Natural killer cell (primary cell): ENCODE measurements around the gene KRT37. TPM values are rescaled to one million over a fixed set of nuclear protein-coding genes. Genes with fewer than 3 reads are reported as not detected.

Experiments used
- ATAC-seq, 3 donors: fragments of 150-1000 bp in 2 of 3; fragments of 200-7000 bp in 1 of 3; cut with Tn5 transposase; 1 replicate in 1 of 3; 2 replicates in 2 of 3; pipeline ENCODE4 v1.10.0; 2021; ENCODE audit warnings: mild to moderate bottlenecking in 2 of 3, moderate library complexity in 2 of 3
- DNase-seq, 2 donors: peaks; one replicate each; pipeline versions ENCODE4 v3.0.0 to v3.0.0-alpha.2; 2013 to 2021; ENCODE audit warnings: mixed read lengths in 1 of 2
- H3K27ac ChIP-seq: one replicate; pipeline ENCODE4 v1.5.1; 2013; ENCODE audit warnings: mild to moderate bottlenecking, low read length
- H3K27me3 ChIP-seq: one replicate; pipeline ENCODE4 v1.6.1; 2013; ENCODE audit warnings: low read length; ENCODE audit not compliant: control insufficient read depth, insufficient read depth
- H3K36me3 ChIP-seq: one replicate; pipeline ENCODE4 v1.6.1; 2013; ENCODE audit warnings: low read length; ENCODE audit not compliant: control insufficient read depth, insufficient read depth
- H3K4me1 ChIP-seq: one replicate; pipeline ENCODE4 v1.6.1; 2013; ENCODE audit warnings: low read length; ENCODE audit not compliant: control insufficient read depth, insufficient read depth
- H3K4me3 ChIP-seq: one replicate; pipeline ENCODE4 v1.5.1; 2013; ENCODE audit warnings: low read length
- H3K9me3 ChIP-seq: one replicate; pipeline ENCODE4 v1.6.1; 2013; ENCODE audit warnings: low read length; ENCODE audit not compliant: control insufficient read depth, insufficient read depth
- H3K27ac Mint-ChIP-seq, 2 donors: one replicate each; pipeline ENCODE4 v1.8.0; 2022; ENCODE audit warnings: mild to moderate bottlenecking in 2 of 2, mixed read lengths in 2 of 2, moderate library complexity in 1 of 2
- H3K27me3 Mint-ChIP-seq, 2 donors: one replicate each; pipeline ENCODE4 v1.8.0; 2022; ENCODE audit warnings: low read depth in 2 of 2, mixed read lengths in 2 of 2
- H3K36me3 Mint-ChIP-seq: one replicate; pipeline ENCODE4 v1.8.0; 2022; ENCODE audit warnings: mixed read lengths
- H3K4me1 Mint-ChIP-seq, 2 donors: one replicate each; pipeline ENCODE4 v1.8.0; 2022; ENCODE audit warnings: mixed read lengths in 2 of 2
- H3K4me3 Mint-ChIP-seq: one replicate; pipeline ENCODE4 v1.8.0; 2022; ENCODE audit warnings: mild to moderate bottlenecking, moderate library complexity, mixed read lengths
- H3K9me3 Mint-ChIP-seq, 2 donors: one replicate each; pipeline ENCODE4 v1.8.0; 2022; ENCODE audit warnings: mixed read lengths in 2 of 2
- CTCF ChIP-seq: fragments of 200-600 bp; IDR thresholded peaks from one replicate; pipeline ENCODE4 v1.8.0; 2022; ENCODE audit warnings: antibody characterized with exemption
- WGBS: methylation state at CpG from one replicate; pipeline ENCODE4 v1.1.7; 2013; ENCODE audit warnings: missing lambda C conversion rate; ENCODE audit not compliant: insufficient coverage; 5-methylcytosine and 5-hydroxymethylcytosine counted together
- intact Hi-C: fragments of 100-400 bp; cut with micrococcal nuclease; formaldehyde crosslinking; loops from one replicate; pipeline ENCODE4 v1.14.2; 2022
- total RNA-seq, 4 donors: library from RNA; stranded (reverse); fragments of 120-200 nt in 1 of 4; gene quantifications; one replicate each; pipeline versions ENCODE4 v1.2.3 to v1.2.4, GENCODE V29; 2013 to 2022

Gene KRT37
- total RNA-seq, 3 donors from 2014 or later (not counting 1 experiment from before 2014, with no cell fraction given) = not detected

DNA sequence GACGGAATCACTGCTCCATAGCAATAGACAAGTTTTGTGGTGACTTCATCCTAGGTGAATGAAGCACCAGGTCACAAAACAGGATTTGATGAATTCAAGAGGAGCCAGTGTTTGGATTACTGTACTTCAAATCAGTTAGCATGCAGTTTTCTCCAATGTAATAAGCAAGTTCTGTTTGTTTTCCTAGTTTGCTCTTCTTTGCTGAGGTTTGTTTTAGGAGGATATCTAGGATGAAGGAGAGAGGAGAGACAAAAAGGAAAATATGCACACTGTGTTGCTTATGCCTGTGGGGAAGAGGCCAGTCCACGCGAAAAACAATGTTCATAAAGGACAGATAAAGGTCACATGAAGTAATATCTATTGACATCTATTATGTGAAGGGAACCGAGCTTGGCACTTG, 9.0 kb downstream of the KRT37 start:
- no peak overlapping the region for H3K4me3 ChIP-seq
- ATAC-seq (no peak), DNase-seq (no peak)
- peaks cover 13% of the 10 kb centered on the region for H3K4me1 ChIP-seq
- WGBS = 94% methylated on average over 4 of the region's 4 CpGs
- no peak for TF ChIP-seq CTCF
- no peaks in the 10 kb centered on the region for H3K4me1 Mint-ChIP-seq
- H3K36me3 Mint-ChIP-seq = no peaks in the 10 kb centered on the region
- no peak overlapping the region for H3K4me3 Mint-ChIP-seq
- no peaks in the 10 kb centered on the region for H3K9me3 ChIP-seq
- H3K27ac ChIP-seq = no peak overlapping the region
- peaks cover 10 to 30% of the 10 kb centered on the region in 2 donors for H3K27me3 Mint-ChIP-seq
- no peaks in the 10 kb centered on the region for H3K27me3 ChIP-seq
- H3K27ac Mint-ChIP-seq = no peak overlapping the region
- intact Hi-C loops = no loop called here
- H3K9me3 Mint-ChIP-seq = no peaks in the 10 kb centered on the region
- H3K36me3 ChIP-seq = no peaks in the 10 kb centered on the region

GRCh38 chr17:41413982-41414381, 10.4 kb downstream of the KRT37 start:
- H3K4me3 ChIP-seq = no peak overlapping the region
- TF ChIP-seq CTCF = no peak
- no peaks in the 10 kb centered on the region for H3K36me3 Mint-ChIP-seq

DNA sequence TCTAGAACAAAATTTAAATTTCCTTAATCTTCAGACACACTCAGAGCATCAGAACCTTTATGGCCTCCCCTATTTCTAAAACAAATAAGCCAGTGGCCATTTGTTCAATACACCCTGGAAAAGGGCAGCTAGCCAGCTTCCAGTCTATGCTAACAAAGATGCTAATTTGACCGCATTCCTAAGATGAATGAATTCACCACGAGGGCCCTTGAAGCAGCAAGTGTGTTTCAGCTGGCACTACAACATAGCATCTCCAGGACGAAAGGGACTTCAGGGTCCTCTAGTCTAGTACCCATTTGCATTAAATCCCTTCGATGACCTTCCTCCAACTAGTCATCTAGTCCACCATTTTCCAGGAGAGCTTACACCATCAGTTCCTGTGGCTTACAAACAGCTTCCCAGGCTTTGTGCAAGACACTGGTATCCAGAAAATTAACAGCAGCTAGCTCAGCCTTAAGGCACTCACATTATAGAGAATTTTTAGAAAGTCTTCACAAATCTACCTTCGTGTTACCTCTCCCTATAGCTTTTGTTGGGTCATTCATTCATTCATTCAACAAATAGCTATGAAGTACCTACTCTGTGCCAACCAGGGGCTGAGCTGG, 10.9 kb downstream of the KRT37 start:
- no peak overlapping the region for H3K27ac ChIP-seq
- no peaks in the 10 kb centered on the region for H3K27me3 ChIP-seq
- Mint-ChIP-seq H3K4me3 (no peak overlapping the region), H3K4me1 (no peaks in the 10 kb centered on the region), H3K9me3 (no peaks in the 10 kb centered on the region), H3K36me3 (no peaks in the 10 kb centered on the region), H3K27ac (no peak overlapping the region), H3K27me3 (peaks cover 10 to 26% of the 10 kb centered on the region in 2 donors)
- H3K4me1 ChIP-seq = no peaks in the 10 kb centered on the region
- intact Hi-C loops = no loop called here
- no peaks in the 10 kb centered on the region for H3K9me3 ChIP-seq
- 64% methylated on average over 5 of the region's 5 CpGs for WGBS
- no peak overlapping the region for H3K4me3 ChIP-seq
- no peak for ATAC-seq
- H3K36me3 ChIP-seq = no peaks in the 10 kb centered on the region
- TF ChIP-seq CTCF = no peak
- DNase-seq = no peak

More at GRCh38 chr17:41413982-41414381, 10.4 kb downstream of the KRT37 start:
- Mint-ChIP-seq H3K4me1 (no peaks in the 10 kb centered on the region), H3K4me3 (no peak overlapping the region), H3K27me3 (peaks cover 10 to 26% of the 10 kb centered on the region in 2 donors), H3K9me3 (no peaks in the 10 kb centered on the region), H3K27ac (no peak overlapping the region)
- WGBS = 90% methylated on average over 2 of the region's 2 CpGs
- no peak for ATAC-seq
- H3K27ac ChIP-seq = no peak overlapping the region
- H3K4me1 ChIP-seq = no peaks in the 10 kb centered on the region
- no peak for DNase-seq
- intact Hi-C loops = no loop called here
- no peaks in the 10 kb centered on the region for H3K36me3 ChIP-seq
- H3K27me3 ChIP-seq = no peaks in the 10 kb centered on the region
- no peaks in the 10 kb centered on the region for H3K9me3 ChIP-seq
